Measurements from ENCODE around the gene RFX6. TPM values are rescaled to one million over a fixed set of nuclear protein-coding genes. Genes with fewer than 3 reads are reported as not detected.

Gene RFX6
- total RNA-seq, 1 donor from 2014 or later = not detected

- H3K4me1 ChIP-seq (ENCODE audit: insufficient read depth, low read length) = no peaks in the 10 kb centered on the region
- H3K9me3 ChIP-seq (ENCODE audit: insufficient read depth, low read depth, low read length) = peaks cover 2% of the 10 kb centered on the region
- no peaks in the 10 kb centered on the region for H3K27me3 Mint-ChIP-seq (ENCODE audit: low read depth, unreplicated experiment)
- H3K4me3 ChIP-seq (ENCODE audit: insufficient read depth, low read depth, low read length) = no peak overlapping the region
- DNase-seq (ENCODE audit: low read depth) = no peak
- no peaks in the 10 kb centered on the region for H3K79me2 ChIP-seq (ENCODE audit: insufficient read depth, low read length)
- H3K36me3 Mint-ChIP-seq (ENCODE audit: low read depth, unreplicated experiment) = no peaks in the 10 kb centered on the region
- no peak overlapping the region for H3K9ac ChIP-seq (ENCODE audit: low read length)
- H3K4me1 Mint-ChIP-seq (ENCODE audit: low read depth, unreplicated experiment) = peaks cover 7% of the 10 kb centered on the region
- H2AFZ ChIP-seq (ENCODE audit: low read depth, low read length) = no peak overlapping the region
- no peak overlapping the region for H3K4me2 ChIP-seq (ENCODE audit: low read length)
- H4K20me1 ChIP-seq (ENCODE audit: insufficient read depth, low read length) = no peaks in the 10 kb centered on the region
- H3K4me3 Mint-ChIP-seq (ENCODE audit: unreplicated experiment) = no peak overlapping the region
- no peaks in the 10 kb centered on the region for H3K27me3 ChIP-seq (ENCODE audit: insufficient read depth, low read length)
- TF ChIP-seq EZH2 (IDR thresholded peaks at IDR 0.05; ENCODE audit: insufficient read depth, low read length) = no peak
- TF ChIP-seq CTCF (IDR thresholded peaks at IDR 0.05; ENCODE audit: insufficient read depth, low read depth, low read length) = no peak
- no peaks in the 10 kb centered on the region for H3K36me3 ChIP-seq (ENCODE audit: insufficient read depth, low read length)
- no peak overlapping the region for H3K27ac Mint-ChIP-seq (ENCODE audit: unreplicated experiment)
- H3K27ac ChIP-seq (ENCODE audit: low read depth, low read length) = no peak overlapping the region
- peaks cover 6% of the 10 kb centered on the region for H3K9me3 Mint-ChIP-seq (ENCODE audit: unreplicated experiment)
- no peak for FAIRE-seq
These were observed 10.7 kb upstream of the RFX6 start for GRCh38 chr6:116866281-116866871.

GRCh38 chr6:116872771-116873170, 4.3 kb upstream of the RFX6 start:
- H3K36me3 ChIP-seq (ENCODE audit: insufficient read depth, low read length) = no peaks in the 10 kb centered on the region
- H4K20me1 ChIP-seq (ENCODE audit: insufficient read depth, low read length) = no peaks in the 10 kb centered on the region
- no peak overlapping the region for H3K4me3 ChIP-seq (ENCODE audit: insufficient read depth, low read depth, low read length)
- no peaks in the 10 kb centered on the region for H3K4me1 Mint-ChIP-seq (ENCODE audit: low read depth, unreplicated experiment)
- no peak overlapping the region for H3K9ac ChIP-seq (ENCODE audit: low read length)
- H3K9me3 Mint-ChIP-seq (ENCODE audit: unreplicated experiment) = peaks cover 12% of the 10 kb centered on the region
- no peak overlapping the region for H3K27ac Mint-ChIP-seq (ENCODE audit: unreplicated experiment)
- H2AFZ ChIP-seq (ENCODE audit: low read depth, low read length) = no peak overlapping the region
- DNase-seq (ENCODE audit: low read depth) (no peak), FAIRE-seq (no peak)
- H3K4me1 ChIP-seq (ENCODE audit: insufficient read depth, low read length) = peaks cover 4% of the 10 kb centered on the region
- no peak overlapping the region for H3K4me2 ChIP-seq (ENCODE audit: low read length)
- peaks cover 25% of the 10 kb centered on the region for H3K27me3 ChIP-seq (ENCODE audit: insufficient read depth, low read length)
- no peak for TF ChIP-seq EZH2 (IDR thresholded peaks at IDR 0.05; ENCODE audit: insufficient read depth, low read length)
- TF ChIP-seq CTCF (IDR thresholded peaks at IDR 0.05; ENCODE audit: insufficient read depth, low read depth, low read length) = no peak
- H3K36me3 Mint-ChIP-seq (ENCODE audit: low read depth, unreplicated experiment) = no peaks in the 10 kb centered on the region
- H3K9me3 ChIP-seq (ENCODE audit: insufficient read depth, low read depth, low read length) = peaks cover 2% of the 10 kb centered on the region
- no peak overlapping the region for H3K4me3 Mint-ChIP-seq (ENCODE audit: unreplicated experiment)
- peaks cover 37% of the 10 kb centered on the region for H3K27me3 Mint-ChIP-seq (ENCODE audit: low read depth, unreplicated experiment)
- H3K79me2 ChIP-seq (ENCODE audit: insufficient read depth, low read length) = no peaks in the 10 kb centered on the region
- H3K27ac ChIP-seq (ENCODE audit: low read depth, low read length) = no peak overlapping the region

- peak overlapping the region; percentile 7 for H2AFZ ChIP-seq (ENCODE audit: low read depth, low read length)
- peaks cover 41% of the 10 kb centered on the region for H3K27me3 Mint-ChIP-seq (ENCODE audit: low read depth, unreplicated experiment)
- peak overlapping the region; percentile 68 for H3K4me2 ChIP-seq (ENCODE audit: low read length)
- H3K9me3 ChIP-seq (ENCODE audit: insufficient read depth, low read depth, low read length) = no peaks in the 10 kb centered on the region
- no peaks in the 10 kb centered on the region for H3K4me1 Mint-ChIP-seq (ENCODE audit: low read depth, unreplicated experiment)
- H3K79me2 ChIP-seq (ENCODE audit: insufficient read depth, low read length) = no peaks in the 10 kb centered on the region
- no peak overlapping the region for H3K4me3 ChIP-seq (ENCODE audit: insufficient read depth, low read depth, low read length)
- TF ChIP-seq CTCF (IDR thresholded peaks at IDR 0.05; ENCODE audit: insufficient read depth, low read depth, low read length) (no peak), EZH2 (IDR thresholded peaks at IDR 0.05; ENCODE audit: insufficient read depth, low read length) (peak; percentile 4)
- H3K27me3 ChIP-seq (ENCODE audit: insufficient read depth, low read length) = peaks cover 29% of the 10 kb centered on the region
- H3K4me1 ChIP-seq (ENCODE audit: insufficient read depth, low read length) = peaks cover 4% of the 10 kb centered on the region
- FAIRE-seq (no peak), DNase-seq (ENCODE audit: low read depth) (no peak)
- H3K4me3 Mint-ChIP-seq (ENCODE audit: unreplicated experiment) = peak overlapping the region; percentile 81
- H3K9me3 Mint-ChIP-seq (ENCODE audit: unreplicated experiment) = peaks cover 6% of the 10 kb centered on the region
- no peaks in the 10 kb centered on the region for H3K36me3 Mint-ChIP-seq (ENCODE audit: low read depth, unreplicated experiment)
- no peak overlapping the region for H3K27ac ChIP-seq (ENCODE audit: low read depth, low read length)
- H3K36me3 ChIP-seq (ENCODE audit: insufficient read depth, low read length) = no peaks in the 10 kb centered on the region
- no peaks in the 10 kb centered on the region for H4K20me1 ChIP-seq (ENCODE audit: insufficient read depth, low read length)
- no peak overlapping the region for H3K27ac Mint-ChIP-seq (ENCODE audit: unreplicated experiment)
- H3K9ac ChIP-seq (ENCODE audit: low read length) = no peak overlapping the region
These were observed 935 bp upstream of the RFX6 start for GRCh38 chr6:116876107-116876506.
